Hematopoietic multipotent progenitor cell treated with erythropoietin and hydrocortisone succinate and interleukin-3 and kit ligand, for 8 days (in vitro differentiated cells): ENCODE data around the gene FRRS1L.

Source experiments
- DNase-seq: peaks from one replicate; pipeline ENCODE4 v3.0.0-alpha.2; 2015

FRRS1L gene

DNA sequence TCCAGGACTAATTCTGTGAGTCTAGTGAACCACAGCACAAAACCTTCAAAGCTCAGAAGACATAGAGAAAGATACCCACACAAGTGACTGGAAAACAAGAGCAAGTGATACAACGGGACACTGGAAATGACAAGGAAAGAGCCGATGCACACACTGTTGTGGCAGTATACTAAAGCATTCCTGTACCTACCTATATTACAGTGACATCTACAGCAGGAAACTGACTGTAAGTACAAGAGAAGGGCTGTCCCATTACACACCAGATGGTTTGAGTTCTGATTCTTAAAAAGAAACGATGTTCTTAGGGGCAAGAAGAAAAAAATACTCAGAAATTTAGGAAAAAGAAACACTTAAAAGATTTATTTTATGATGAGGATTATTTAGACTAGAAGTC is 65.8 kb downstream of the FRRS1L start:
- DNase-seq = no peak

- no peak for DNase-seq
Measured at GRCh38 chr9:109100543-109101201, 66.4 kb downstream of the FRRS1L start.

GRCh38 chr9:109098960-109099308 is 68.1 kb downstream of the FRRS1L start:
- no peak for DNase-seq

- DNase-seq = peak; percentile 50
Measured at GRCh38 chr9:109098171-109098959, 68.7 kb downstream of the FRRS1L start.

DNA sequence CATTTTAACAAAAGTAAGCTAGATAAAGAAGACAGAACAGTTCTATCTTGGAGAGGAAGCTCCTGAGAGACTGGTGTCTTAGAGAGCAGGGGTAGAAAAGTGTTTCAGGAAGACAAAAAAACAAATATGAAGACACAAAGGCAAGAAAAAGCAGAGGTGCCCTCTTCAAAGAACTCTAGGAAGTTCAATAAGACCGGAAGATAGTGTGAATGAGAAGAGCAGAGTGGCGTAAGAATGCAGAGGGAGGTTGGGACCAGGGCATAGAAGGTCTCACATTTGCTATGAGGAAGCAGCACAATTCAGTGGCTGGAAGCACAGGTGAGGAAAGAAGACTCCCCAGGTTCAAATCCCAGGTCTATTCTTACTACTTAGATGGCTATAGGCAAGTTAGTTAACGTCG is 69.9 kb downstream of the FRRS1L start:
- no peak for DNase-seq

DNA sequence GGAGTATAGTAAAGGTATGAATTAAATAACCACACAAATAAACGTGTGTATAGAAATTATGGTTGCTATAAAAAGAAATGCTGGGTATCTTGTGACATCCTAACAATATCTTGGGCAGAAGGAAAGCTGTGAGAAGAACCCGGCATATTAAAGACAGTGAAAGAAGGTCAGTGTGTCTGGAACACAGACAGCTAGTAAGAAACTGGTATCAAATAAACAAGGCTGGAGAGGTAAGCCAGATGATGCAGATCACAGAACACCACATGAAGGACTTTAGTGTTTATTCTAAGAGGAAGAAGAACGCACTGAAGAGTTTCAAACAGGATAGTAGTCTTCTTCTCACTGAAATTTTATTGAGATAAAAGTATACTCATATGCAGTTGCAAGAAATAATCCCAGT is 71.7 kb downstream of the FRRS1L start:
- DNase-seq = no peak

DNA sequence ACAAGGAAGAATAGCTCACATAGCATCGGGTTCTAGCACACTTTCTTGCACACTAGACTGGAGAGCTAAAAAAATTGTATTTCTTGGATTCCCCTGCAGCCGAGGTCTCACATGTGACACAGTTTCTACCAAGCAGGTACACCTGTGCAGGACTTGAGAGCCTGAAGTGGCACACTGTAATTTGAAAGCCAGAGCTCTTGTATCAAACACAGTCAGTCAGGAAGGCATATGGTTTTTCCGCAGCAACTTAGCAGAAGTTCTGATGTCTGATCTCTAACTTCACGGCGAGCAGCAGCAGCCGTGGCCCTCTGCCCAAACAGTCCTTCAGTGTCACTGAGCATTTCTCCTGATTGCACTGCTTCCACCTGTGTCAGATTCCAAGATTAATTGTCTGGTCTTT is 72.8 kb downstream of the FRRS1L start:
- DNase-seq = no peak

GRCh38 chr9:109092587-109092986 is 74.5 kb downstream of the FRRS1L start:
- DNase-seq = no peak

- no peak for DNase-seq
Measured at GRCh38 chr9:109092051-109092580, 74.9 kb downstream of the FRRS1L start.

- DNase-seq = no peak
Measured at GRCh38 chr9:109088221-109088620, 78.8 kb downstream of the FRRS1L start.

DNA sequence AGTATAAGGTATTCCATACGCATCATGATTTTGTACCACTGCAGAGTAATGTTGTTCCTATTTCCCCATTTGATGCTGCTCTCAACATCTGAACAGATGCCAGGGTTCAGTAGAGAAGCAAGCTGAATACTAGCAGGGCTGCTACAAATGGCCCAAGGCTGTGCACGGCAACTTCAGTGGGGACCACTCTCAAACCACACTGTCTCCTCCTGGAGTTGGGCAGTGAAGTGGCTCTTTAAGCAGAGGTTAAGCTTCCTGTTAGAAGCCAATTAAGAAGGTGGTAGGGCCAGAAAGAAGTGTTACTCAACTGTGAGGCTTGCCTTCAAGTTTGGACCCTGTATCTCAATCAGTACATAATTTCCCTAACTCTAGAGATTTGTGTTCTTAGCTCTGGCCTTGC is 79.3 kb downstream of the FRRS1L start:
- DNase-seq = no peak

GRCh38 chr9:109086221-109086620 is 80.8 kb downstream of the FRRS1L start:
- DNase-seq = no peak

- no peak for DNase-seq
Measured at GRCh38 chr9:109085510-109085909, 81.5 kb downstream of the FRRS1L start.

DNA sequence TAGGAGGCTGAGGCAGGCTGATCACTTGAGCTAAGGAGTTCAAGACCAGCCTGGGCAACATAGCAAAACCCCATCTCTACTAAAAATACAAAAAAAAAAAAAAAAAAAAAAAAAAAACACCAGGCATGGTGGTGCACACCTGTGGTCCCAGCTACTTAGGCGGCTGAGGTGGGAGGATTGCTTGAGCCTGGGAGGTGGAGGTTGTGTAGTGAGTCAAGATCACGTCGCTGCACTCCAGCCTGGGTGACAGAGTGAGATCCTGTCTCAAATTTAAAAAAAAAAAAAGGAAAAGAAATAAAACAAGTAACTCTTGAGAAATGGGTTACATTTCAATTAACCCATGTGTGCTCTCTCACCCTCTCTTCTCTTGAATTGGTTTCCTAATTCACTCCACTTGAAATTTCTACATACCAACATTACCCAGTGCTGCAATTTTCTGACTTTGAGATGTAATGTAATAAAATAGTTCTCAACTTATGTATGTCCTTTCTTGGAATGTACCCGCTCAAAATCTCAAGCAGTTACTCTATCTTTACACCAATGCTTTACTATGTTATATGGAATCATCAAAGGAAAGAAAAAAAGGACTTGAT is 83.1 kb downstream of the FRRS1L start:
- no peak for DNase-seq

DNA sequence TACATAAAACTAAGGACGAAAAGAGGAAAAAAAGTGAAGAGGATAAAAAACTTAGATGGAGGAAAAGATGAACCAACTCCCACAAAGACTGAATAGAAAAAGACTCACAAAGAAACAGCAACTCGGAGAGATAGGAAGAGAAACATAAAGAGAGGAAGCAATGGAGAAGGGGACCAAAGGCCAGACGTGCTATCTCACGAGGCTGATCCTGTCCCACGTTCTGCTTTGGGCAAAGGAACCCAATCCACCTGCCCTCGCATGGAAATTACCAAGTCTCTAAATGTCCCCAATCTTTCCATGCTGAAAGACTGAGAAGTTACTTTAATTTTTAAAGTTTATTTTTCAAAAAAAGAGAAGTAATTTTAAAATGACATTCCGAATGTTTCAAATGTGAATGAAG is 83.9 kb downstream of the FRRS1L start:
- no peak for DNase-seq

- DNase-seq = no peak
Measured at GRCh38 chr9:109082091-109082620, 84.9 kb downstream of the FRRS1L start.
